ENCODE results near the gene MFNG.
A peak's percentile ranks its signal among the peaks of the same experiment; 100 is the strongest.
"Not testable (repeated sequence)": the region's sequence is repeated elsewhere in the genome, so short reads cannot be mapped to it uniquely, and the experiment has no call there.

Gene MFNG

DNA sequence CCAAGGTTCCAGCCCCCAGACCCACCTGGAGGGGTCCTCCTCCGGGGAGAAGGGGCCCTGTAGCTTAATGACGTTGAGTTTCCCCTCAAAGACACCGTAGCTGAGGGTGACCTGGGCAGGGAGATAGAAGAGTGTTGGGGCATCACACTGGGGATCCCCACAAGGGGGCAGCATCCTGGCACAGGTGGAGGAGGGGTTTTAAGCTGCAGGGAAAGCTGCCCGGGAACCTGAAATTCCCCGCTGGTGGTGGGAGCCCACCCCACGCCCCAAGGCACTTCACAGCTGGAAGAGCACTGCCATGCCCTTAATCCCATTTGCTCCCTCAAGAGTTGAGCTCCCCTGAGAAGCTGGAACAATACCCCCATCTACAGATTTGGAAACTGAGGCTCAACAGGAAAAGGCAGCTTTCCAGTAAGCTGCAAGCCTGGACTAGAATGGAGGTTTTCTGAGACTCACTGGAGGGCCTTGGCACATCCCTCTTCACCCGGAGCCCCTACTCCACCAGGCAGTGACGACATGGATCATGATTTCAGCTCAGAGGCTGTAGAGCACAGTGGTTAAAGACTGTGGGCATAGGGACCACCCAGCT, 13.7 kb downstream of the MFNG start:
- DNase-seq (ENCODE audit: low spot score): peak; percentile 42

DNA sequence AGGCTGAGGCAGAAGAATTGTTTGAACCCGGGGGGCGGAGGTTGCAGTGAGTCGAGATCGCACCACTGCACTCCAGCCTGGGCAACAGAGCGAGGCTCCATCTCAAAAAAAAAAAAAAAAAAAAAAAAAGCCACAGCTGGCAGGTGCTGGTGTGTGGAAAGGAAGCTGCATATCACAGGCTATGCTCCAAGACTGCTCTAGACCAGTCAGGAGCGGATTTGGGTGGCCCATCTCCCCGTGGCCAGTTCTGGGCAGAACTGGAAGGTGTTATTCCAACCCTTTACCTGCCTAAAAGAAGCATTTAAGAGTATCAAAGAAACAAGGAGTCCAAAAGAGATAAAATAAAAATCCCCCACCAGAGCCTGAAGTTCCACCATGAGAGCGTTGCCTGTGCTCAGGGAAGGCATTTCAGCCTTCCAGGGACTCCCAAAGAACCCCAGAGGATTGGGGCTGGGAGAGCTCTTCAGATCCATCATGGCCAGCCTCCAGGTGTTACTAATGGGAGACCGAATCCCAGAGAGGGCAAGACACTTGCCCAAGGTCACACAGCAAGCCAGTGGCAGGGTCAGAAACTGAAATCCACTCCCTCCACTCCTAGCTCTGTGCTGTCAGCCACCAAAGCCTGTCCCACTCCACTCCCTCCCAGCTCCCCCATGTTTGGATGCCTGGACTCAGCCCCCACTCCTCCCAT, 14.3 kb downstream of the MFNG start:
- DNase-seq (ENCODE audit: low spot score): no peak

DNA sequence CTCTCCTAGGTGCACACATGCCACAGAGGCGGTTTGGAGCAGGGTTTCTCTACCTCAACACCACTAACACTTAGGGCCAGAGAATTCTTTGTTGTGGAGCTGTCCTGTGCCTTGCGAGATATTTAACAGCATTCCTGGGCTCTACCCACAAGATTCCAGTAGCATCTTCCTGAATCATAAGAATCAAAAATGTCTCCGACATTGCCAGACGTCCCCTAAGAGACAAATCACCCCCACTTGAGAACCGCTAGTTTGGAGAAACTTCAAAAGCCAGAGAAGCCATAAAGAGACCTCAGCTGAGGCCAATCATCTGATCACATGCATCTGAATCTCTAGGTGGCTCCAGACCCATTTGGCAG, 16.1 kb downstream of the MFNG start:
- no peak for DNase-seq (ENCODE audit: low spot score)

DNA sequence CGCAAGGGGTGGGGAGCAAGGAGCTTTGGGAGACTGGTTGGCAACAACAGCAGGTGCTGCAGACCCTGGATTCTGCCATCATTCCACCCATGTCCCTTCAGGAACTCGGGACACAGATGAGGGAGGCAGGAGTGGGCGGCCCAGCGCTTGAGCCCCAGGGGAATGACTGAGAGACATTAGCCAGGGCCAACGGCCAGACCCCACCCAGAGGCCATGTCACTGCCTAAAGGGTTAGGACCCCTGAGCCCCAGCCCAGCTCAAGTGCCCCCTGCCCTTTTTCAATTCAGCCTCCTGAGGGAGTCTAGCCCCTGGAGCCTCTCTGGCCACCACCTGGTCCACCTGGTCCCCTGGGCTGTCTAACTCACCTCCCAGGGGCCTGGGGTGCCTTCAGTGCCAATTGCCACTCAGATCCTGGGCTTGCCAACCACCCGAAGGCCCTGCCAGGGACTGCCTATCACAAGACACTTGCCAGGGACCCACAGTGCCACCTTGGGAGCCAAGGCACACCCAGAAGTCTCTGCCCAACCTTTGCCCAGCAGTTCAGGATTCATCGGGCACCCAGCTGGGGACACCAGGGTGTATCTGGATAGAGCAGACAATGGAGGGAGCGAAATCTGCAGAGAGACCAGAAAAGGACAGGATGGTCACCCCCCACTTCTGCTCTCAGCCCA, 16.6 kb downstream of the MFNG start:
- no peak for DNase-seq (ENCODE audit: low spot score)

DNA sequence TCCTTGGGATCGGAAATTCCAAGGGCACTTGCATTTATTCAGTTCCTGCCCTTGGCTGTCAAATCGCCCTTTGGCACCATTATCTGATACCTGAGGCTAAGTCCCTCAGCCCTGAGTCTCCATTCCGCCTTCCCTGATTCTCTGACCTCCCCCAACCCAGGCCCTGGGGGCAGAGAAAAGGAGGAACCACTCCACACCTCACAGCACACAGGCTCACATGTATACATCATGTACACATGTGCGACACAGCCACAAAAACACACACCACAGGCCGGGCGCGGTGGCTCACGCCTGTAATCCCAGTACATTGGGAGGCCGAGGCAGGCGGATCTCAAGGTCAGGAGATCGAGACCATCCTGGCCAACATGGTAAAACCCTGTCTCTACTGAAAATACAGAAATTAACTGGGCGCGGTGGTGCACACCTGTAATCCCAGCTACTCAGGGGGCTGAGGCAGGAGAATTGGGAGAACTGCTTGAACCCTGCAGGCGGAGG, 17.9 kb downstream of the MFNG start:
- DNase-seq (ENCODE audit: low spot score): not testable (repeated sequence)

DNA sequence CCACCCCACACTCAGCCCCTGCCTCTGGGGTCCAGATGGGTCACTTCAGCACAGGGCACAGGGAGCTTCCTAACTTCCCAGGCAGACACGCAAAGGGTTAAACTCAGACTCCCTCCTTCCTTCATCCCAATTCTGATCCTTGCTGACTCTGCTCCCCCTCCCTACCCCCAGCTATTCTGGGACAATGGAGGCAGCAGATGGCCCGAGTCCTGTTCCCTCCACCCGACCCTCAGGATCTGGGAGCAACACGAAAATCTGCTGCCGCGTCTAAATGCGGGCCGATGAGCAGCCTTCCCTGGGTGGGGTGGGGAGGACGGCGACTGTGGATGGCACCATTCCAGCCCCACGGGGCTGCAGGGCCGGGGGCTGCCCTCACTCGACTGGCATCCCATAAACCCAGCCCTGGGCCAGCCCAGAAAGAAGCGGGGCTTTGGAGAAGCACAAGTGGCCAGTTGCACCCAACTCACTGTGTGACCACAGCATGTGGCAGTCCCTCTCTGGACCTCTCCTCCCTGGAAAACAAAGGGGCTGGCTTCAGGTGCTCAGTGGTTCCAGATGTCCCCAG, 18.7 kb downstream of the MFNG start:
- no peak for DNase-seq (ENCODE audit: low spot score)

DNA sequence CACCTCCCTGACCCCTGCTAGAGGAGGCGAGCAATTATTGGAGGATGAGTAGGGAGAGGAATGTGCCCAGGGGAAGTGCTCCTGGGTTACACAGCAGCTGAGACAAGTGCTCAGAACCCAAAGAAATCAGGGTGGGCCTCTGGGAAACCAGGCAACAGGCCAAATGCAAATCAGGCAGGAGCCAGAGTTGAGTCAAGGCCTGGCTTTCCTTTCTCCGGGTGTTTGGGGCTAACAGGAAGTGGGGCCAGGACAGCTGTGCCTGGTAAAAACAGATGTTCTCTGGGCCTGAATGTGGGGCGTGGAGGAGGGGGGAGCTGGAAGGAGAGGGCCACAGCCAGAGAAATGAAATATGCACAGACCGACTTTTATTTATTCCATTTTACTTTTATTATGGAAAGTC, 22.0 kb downstream of the MFNG start:
- no peak for DNase-seq (ENCODE audit: low spot score)

DNA sequence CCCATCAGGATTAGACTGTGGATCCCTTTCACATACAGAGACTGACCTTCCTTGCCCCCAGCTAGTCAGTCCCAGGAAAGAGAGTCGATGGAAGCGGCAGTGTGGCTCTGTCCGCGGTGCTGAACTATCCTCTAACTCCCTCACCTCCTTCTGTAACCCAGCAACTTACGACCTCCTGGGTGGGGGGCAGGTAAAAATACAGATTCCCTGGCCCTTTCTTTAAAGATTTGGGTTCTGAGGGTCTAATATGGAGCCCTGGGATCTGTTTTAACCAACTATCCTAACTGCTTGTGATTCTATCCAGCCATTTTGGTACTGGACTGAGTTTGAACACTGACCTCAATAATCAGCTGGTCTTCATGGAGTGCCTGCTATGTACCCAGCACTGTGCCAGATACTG, 23.2 kb downstream of the MFNG start:
- peak; percentile 39 for DNase-seq (ENCODE audit: low spot score)

DNA sequence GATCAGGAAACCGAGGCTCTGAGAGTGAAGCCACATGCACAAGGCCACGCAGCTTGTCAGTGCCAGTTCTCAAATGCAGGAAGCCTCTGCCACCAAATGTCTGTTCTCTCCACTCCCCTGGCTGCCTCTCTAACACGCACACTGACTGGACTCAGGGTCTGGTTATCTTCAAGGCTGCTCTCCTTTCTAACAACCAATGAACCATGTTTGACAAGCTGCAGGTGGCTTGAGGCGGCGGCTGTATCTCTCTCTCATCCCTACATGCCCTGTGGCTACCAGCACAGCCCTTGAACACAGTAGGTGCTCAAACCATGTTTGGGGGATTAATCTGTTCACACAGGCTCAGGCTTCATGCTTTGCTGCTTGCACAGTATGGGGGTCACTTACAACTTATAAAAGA, 23.7 kb downstream of the MFNG start:
- no peak for DNase-seq (ENCODE audit: low spot score)

DNA sequence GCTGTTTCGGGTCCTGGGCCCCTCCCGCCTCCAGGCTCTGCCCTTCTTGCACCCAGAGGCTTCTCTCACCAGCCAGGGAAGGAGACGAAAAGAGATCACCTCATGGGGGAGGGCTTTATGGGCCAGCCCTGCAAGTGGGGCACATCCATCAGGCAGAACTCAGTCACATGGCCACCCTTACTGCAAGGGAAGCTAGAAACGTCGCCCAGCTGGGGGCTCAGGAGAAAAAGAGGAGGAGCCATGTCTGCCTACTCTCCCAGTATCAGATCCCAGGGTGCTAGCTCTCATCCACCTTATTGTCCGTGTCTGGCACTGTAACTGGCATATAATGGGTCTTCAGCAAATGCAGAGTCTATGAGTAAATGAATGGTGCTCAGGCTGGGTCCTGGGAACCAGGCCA, 24.2 kb downstream of the MFNG start:
- DNase-seq (ENCODE audit: low spot score): no peak

DNA sequence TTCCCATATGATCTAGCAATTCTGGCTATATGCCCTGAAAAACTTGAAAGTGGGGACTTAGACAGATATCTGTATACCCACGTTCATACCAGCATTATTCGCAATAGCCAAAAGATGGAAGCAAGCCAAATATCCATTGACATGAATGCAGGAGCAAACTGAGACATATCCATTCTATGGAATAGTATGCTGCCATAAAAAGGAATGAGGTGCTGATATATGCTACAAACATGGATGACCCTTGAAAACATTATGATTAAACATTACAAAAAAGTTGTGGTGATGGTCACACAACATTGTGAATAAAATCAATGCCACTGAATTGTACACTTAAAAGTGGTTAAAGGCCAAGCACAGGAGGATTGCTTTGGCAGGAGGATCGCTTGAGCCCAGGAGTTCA, 25.5 kb downstream of the MFNG start:
- DNase-seq (ENCODE audit: low spot score): no peak

DNA sequence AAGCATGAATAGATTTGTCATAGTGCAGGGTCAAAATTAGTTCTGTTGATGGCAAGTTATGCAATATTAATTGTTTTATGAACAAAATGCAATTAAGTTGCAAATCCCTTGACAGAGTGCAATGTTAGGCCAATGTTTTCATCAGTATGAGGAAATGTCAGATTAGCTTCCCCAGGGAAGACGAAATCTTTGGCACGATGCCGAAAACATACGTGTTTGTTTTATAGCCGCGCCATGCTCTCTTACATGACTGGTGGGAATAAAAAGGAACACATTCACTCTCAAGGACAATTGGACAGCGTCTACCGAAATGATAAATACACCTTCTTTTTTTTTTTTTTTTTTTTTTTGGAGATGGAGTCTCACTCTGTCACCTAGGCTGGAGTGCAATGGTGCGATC, 27.0 kb downstream of the MFNG start:
- no peak for DNase-seq (ENCODE audit: low spot score)

DNA sequence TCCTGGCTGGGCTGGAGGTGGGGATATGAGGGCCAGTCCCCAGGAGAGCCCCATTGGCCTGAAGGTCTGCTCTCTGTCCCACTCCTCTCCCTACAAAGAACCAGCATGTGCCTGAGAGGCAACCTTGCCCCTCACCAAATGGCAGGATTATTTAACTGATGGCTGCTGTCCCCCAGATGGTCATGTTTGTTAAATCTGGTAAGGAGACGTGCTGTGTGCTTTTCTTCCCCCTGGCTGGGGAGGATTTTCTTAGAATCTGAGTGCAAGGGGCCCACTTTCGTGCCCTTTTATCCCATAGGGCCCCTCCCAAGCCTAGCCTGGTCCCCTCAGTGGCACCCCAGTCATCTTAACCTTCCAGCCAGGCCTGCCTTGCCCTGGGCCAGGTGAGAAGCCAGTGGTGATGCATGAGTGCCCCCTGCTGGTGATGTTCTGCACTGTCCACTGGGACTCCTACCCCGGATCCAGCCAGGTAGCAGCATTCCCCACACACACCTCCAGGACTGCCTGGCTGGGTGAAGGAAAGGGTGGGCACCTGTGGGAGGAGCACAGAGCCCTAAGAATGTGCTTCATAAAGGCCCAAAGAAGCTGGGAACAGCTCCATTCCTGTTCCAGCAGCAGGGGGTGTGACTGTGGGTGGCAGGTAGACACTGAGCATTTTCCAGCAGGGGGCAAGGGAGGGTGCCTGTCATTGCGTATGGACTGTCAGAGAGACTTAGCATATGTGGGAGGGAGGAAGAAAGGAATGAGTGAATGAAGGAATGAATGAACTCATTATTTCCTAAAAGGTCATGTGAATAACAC, 28.9 kb downstream of the MFNG start:
- peak; percentile 81 for DNase-seq (ENCODE audit: low spot score)

DNA sequence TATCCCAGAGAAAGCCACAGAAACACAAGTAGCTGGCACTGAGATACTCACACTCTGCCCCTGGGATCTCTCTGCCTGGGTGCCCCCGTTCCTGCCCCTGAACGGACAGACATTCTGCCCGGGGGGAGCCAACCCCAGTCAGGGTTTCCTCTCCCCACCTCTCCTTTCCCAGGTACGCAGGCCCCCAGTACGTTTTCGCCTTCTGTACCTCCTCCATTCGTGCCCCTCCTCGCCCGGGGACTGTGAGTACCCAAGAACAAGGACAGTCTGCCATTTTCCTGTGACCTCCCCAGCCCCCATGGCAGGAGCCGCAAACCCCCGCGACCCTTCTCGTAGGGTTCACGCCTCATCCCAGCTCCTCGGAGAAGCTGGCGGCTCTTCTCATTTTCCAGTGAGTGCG, 29.8 kb downstream of the MFNG start:
- DNase-seq (ENCODE audit: low spot score): no peak

DNA sequence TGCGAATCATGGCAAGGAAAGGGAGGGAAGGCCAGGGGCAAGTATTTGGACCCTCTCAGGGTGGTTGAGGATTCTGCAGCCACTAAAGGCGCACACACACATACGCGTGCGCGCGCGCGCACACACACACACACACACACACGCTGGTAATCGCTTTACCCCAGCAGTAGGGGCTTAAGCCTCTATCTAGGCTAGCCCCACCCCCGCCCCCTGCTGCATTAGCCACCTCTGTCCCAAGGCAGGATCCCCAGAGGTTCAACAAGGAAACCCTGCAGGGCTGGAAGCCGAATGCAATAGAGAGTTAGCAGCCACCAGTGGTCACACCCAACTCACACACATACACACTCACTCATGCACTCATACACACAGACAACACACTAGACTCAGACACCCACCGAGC, 30.3 kb downstream of the MFNG start:
- peak; percentile 30 for DNase-seq (ENCODE audit: low spot score)

DNA sequence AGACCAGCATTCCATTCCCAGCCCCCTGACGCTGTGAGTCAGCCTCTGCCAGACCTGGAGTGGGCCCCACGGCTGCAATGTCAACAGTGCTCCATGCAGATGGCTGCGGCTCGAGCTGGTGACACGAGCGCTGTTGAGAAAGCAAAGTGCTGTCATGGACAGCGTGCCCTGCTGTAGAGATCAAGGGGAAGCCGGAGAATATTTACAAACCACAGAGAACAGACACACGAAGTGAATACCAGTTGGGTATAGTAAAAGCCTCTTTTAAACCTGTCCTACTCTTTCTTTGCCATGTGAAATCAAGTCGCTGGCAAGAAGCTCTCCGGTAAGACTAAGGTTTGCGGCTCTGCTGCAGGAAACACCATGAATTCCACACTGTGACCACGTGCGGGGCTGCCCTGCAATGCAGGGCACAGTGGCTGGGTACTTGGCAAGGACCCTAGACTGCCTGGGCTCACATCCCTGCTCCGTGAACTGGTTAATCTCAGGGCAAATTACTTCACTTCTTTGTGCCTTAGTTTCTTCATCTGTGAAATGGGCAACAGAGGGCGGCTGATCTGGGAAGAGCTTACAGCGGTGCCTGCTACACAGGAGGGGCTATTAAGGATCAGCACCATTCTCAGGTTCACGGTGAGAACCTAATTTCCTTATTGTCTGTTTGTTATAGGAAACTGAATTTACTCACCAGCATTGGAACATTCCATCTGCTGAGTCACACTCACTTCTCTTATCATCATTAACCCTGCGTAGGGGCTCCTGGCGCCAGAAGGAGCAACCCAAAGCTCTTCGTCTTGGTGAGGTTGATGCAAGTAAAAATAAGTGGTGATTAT, 31.1 kb downstream of the MFNG start:
- peak; percentile 97 for DNase-seq (ENCODE audit: low spot score)

DNA sequence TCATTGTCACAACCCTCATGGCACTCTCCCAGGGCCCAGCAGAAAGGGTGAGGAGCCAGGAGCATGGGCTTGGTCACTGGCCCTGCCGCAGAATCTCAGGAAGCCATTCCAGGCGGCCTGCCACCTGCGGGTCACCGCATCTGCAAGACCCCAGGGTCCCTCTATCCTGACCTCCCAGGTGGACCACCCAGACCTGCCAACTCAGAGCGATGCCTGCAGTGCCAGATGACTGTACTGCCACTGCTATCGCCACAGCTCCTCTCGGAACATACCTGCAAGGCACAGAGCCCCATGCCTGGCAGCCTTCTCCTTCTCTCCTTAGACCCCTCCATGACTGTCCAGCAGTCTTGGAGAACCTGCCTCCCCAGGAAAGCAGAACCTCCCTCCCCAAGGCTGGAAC, 32.5 kb downstream of the MFNG start:
- no peak for DNase-seq (ENCODE audit: low spot score)

DNA sequence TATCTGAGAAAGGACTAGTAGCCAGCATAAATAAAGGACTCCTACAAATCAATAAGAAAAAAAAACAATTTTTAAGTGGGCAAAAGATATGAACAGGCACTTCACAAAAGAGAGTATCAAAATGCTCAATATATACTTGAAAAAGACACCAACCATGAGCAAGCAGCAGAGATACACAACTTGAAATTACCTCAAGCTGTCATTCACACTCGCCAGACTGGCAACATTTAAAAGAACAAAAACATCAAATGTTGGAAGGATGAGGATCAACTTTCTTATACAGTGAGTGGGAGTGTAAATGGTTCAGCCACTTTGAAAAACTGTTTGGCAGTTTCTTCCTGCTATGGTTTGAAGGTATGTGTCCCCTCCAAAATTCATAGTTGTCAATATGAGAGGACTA, 35.0 kb downstream of the MFNG start:
- DNase-seq (ENCODE audit: low spot score): no peak

DNA sequence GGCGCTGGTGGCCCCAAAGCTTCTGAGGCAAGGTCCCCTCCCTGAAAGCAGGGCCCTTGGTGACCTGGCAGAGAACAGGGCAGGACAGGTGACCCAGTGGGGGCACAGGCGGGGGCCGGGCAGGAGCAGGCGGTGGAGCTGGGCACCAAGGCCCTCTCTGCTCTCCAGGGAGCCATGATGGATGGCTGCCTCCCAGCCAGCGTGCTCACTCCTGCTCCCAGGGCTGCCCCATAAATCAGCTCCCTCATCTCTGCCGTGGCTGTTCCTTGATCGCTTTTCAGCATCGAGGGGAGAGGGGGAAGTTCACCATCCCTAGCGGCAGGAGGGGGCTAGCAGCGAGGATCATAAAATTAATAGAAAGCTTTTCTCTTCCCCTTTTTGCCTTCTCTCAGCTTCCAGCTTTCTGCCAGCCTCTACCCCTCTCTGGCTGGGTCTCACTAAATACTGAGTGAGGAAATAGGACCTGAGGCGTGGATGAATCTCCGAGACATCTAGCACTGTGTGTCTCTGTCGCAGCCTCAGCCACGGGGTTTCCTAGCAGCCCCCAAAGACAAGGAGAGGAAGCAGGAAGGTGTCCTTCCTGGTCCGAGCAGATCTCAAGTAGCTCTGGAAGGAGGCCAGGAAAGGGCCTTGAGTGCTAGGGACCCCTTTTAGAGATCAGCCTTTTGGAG, 36.7 kb downstream of the MFNG start:
- no peak for DNase-seq (ENCODE audit: low spot score)

DNA sequence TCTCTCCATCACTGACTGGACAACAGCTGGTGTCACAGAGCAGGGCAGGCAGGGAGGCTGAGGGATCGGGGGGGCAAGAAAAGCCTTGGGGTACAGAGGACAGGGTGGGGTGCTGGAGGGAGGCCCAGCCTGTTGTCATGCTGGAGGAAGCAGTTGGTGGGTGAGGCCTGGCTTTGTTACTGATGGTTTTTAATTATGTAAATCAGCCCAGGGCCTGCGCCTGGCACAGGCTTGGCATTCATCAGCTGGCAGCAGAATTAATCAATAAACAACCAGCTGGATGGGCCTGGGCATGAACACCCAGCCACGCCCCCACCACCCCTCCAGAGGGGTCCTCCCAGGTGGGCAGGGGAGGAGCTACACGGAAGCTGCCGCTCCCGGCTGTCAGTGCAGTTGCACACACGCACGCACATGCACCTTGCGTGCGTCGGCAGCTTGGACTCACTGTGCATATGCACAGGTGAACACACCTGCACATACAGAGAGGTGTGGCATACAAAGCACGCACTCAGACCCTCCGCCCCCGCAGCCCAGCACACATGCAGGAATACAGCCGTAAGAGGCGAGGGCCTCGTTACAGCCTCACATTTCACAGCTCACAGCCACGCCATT, 37.6 kb downstream of the MFNG start:
- no peak for DNase-seq (ENCODE audit: low spot score)

DNA sequence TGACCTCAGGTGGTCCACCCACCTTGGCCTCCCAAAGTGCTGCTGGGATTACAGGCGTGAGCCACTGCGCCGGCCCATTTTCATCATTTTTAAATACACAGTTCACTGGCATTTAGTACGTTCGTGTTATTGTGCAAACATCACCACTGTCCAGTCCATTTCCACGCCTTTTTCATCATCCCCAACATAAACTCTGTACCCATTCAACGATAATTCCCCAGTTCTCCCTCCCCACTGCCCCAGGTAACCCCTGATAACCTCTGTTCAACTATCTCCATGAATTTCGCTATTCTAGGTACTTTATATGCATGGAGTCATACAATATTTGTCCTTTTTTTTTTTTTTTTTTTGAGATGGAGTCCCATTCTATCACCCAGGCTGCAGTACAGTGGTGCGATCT, 40.7 kb downstream of the MFNG start:
- no peak for DNase-seq (ENCODE audit: low spot score)
